Muscle of leg (tissue), 11 donors: ENCODE measurements around the gene PCSK6. TPM values are rescaled to one million over a fixed set of nuclear protein-coding genes. Genes with fewer than 3 reads are reported as not detected.

Experiments used
- DNase-seq: peaks from one replicate; pipeline ENCODE4 v3.0.0; 2013
- H3K27ac ChIP-seq: one replicate; pipeline ENCODE4 v1.5.1; 2013; ENCODE audit warnings: mild to moderate bottlenecking, low read length, control low read depth
- H3K27me3 ChIP-seq: one replicate; pipeline ENCODE4 v1.6.1; 2013; ENCODE audit warnings: low read length; ENCODE audit not compliant: control insufficient read depth, insufficient read depth
- H3K36me3 ChIP-seq: one replicate; pipeline ENCODE4 v1.6.1; 2013; ENCODE audit warnings: low read length; ENCODE audit not compliant: control insufficient read depth, insufficient read depth
- H3K4me1 ChIP-seq: one replicate; pipeline ENCODE4 v1.6.1; 2013; ENCODE audit warnings: low read length; ENCODE audit not compliant: control insufficient read depth, insufficient read depth
- H3K4me3 ChIP-seq: one replicate; pipeline ENCODE4 v1.5.1; 2013; ENCODE audit warnings: low read length, control low read depth
- H3K9me3 ChIP-seq: replicated peaks from 2 replicates; pipeline ENCODE4 v1.6.1; 2013; ENCODE audit warnings: low read depth, low read length; ENCODE audit not compliant: control insufficient read depth
- WGBS: methylation state at CpG from one replicate; pipeline ENCODE4 v1.1.5; 2013; ENCODE audit warnings: missing lambda C conversion rate; ENCODE audit not compliant: insufficient coverage; 5-methylcytosine and 5-hydroxymethylcytosine counted together
- polyA plus RNA-seq, 8 donors: library from polyadenylated mRNA; unstranded; fragments of 120-200 nt; gene quantifications; one replicate each; pipeline versions ENCODE4 v1.2.1 to v1.2.3, GENCODE V29; 2013; ENCODE audit warnings: inconsistent platforms in 1 of 8, low replicate concordance in 1 of 8; ENCODE audit not compliant: insufficient read length in 8 of 8, insufficient read depth in 1 of 8
- total RNA-seq: library from RNA; stranded (reverse); fragments of 120-200 nt; gene quantifications from one replicate; pipeline ENCODE4 v1.2.4, GENCODE V29; 2013

Gene PCSK6
- total and polyA plus RNA-seq, 9 donors = 6.2 to 14.1 (median 9.5) TPM

DNA sequence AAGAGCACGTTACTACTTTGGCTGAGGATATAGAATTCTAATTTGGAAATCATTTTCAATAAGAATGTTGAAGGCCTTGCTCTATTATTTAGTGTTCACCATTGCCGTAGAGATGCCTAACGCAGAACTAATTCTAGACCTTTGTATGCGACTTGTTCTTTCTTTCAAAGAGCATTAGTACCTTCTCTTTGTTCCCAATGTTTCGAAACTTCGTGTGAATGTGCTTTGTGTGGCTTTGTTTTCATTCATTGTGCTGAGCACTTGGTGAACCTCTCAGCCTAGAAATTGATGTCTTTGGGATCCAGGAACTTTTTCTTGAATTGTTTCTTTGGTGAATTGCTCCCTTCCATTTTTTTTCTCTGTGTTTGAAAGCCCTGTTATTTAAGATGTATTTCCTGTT is 19.8 kb upstream of the PCSK6 start:
- Histone ChIP-seq H3K27me3 (no peaks in the 10 kb centered on the region), H3K36me3 (no peaks in the 10 kb centered on the region), H3K27ac (no peak overlapping the region), H3K4me3 (no peak overlapping the region), H3K4me1 (peaks cover 3% of the 10 kb centered on the region), H3K9me3 (peaks cover under 1% of the 10 kb centered on the region)
- 60% methylated on average over 1 of the region's 6 CpGs for WGBS
- DNase-seq = no peak

DNA sequence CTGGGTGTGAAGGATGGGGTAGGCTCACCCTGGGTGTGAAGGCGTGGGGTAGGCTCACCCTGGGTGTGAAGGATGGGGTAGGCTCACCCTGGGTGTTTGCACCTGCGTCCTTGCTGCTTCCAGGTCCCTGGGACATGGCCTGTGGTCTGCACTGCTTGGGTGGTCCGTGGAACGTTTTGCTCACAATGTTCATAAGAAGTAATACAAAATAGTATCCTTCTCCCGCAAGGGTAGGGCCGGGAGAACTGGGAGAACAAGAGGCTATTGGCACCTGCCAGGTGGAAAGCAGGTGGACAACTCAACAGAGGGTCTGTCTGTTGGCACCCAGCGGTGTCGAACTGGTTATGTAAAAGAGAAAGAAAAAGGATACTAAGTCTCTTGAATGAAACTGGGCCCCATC is 17.0 kb upstream of the PCSK6 start:
- Histone ChIP-seq H3K9me3 (no peaks in the 10 kb centered on the region), H3K4me1 (peaks cover 9% of the 10 kb centered on the region), H3K27ac (no peak overlapping the region), H3K4me3 (no peak overlapping the region), H3K36me3 (no peaks in the 10 kb centered on the region), H3K27me3 (peaks cover 9% of the 10 kb centered on the region)
- no peak for DNase-seq
- 90% methylated on average over 2 of the region's 8 CpGs for WGBS

DNA sequence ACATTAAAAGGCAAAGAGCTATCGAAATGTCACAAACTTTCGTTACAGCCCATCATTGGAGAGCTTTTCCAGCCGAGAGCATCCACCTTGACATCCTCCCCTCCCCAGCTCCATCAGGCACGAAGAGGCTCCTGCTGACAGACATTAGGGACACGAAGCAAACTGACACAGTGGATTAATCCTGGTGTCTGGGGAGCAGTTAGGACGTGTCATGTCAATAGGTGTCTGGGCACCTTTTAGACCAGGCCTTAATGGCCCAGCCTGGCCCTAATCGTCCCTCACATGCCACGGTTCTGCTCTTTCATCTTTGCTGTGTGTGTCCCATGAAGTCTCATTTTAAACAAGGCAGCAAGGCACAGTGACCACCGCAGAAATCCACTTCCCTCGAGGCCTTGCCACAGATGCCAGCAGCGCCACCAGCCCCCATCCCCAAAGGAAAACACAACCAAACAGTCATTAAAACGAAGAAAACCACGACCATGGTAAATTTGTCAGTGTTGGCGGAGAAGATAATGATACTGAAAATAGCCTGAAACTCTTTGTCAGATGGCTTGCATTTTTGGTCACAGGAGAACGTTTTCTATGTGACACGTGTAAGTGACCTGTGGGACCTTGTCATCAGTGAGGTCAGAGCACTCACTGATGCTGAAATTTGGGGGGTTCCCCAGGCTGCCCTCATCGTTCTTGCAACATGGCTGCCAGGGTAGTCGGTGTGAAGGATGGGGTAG is 16.3 kb upstream of the PCSK6 start:
- H3K9me3 ChIP-seq = no peaks in the 10 kb centered on the region
- 54% methylated on average over 9 of the region's 18 CpGs for WGBS
- peaks cover 9% of the 10 kb centered on the region for H3K27me3 ChIP-seq
- no peak overlapping the region for H3K27ac ChIP-seq
- H3K4me1 ChIP-seq = peaks cover 16% of the 10 kb centered on the region
- DNase-seq = no peak
- H3K4me3 ChIP-seq = no peak overlapping the region
- no peaks in the 10 kb centered on the region for H3K36me3 ChIP-seq

DNA sequence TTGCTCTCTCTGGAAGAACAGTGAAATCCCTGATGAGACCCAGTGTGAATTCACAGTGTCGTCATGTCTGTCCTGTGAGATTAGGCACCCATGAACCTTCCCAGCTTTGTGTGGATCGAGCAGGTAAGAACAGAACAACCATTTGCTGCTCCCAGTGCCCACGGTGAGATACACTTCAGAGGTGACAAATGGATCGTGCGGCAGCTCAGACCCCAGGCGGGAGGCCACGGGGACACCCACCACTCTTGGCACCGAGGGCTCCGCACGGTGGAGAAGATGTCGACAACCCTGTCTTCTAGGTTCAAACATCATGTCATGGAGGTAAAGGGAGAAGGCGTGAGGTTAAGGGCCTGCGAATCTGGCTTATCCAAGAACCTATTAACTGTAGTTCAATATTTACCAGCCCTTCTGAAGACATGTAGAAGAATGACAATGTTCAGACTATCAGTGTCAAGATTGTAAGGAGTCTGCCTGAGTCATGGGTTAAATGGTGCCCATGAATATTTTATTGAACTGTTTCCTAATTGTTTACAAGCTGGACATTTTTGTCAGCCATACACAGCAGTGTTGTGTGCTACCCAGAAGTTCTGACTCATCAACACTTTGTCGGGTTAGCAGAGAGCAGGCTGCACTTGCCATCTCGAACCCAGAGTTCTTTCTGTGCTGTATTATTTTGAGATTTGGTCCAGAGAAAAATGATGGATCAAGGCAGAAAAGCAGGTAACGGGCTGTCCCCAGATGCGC is 15.5 kb upstream of the PCSK6 start:
- Histone ChIP-seq H3K36me3 (no peaks in the 10 kb centered on the region), H3K27me3 (peaks cover 9% of the 10 kb centered on the region), H3K4me3 (no peak overlapping the region), H3K4me1 (peaks cover 20% of the 10 kb centered on the region), H3K27ac (no peak overlapping the region), H3K9me3 (no peaks in the 10 kb centered on the region)
- no peak for DNase-seq
- WGBS = 90% methylated on average over 14 of the region's 17 CpGs

DNA sequence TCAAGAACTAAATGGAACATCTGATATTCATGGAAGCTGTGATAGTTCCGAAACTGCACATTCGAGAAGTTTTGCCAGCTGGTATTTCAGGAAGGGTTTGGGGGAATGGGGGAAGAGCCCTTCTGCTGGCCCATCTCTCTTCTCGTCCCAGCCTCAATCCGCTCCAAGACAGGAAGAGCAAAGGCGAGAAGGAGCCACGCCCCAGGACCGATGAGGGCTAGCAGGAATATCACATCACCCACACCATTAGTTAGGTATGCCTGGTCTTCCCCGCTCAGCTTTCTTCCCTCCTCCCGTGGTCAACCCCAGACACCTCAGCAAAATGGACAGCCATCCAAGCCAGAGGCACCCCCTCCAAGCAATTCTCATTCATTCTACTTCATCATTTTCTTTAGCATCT is 14.9 kb upstream of the PCSK6 start:
- no peak overlapping the region for H3K27ac ChIP-seq
- no peaks in the 10 kb centered on the region for H3K36me3 ChIP-seq
- peaks cover 27% of the 10 kb centered on the region for H3K4me1 ChIP-seq
- H3K4me3 ChIP-seq = no peak overlapping the region
- peaks cover 9% of the 10 kb centered on the region for H3K27me3 ChIP-seq
- DNase-seq = no peak
- WGBS = 83% methylated on average over 3 of the region's 9 CpGs
- H3K9me3 ChIP-seq = no peaks in the 10 kb centered on the region

DNA sequence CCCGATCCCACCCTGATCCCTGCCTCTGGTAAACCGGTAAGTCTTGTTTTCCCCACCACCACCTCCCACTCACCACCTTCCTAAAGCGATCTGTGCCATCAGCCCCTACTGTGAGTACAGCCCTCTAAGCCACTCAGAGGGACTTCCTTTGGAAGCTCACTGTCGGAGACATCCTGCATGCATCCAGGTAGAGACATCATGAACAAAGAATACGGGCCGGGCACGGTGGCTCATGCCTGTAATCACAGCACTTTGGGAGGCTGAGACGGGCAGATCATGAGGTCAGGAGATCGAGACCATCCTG is 13.7 kb upstream of the PCSK6 start:
- Histone ChIP-seq H3K4me3 (no peak overlapping the region), H3K4me1 (peaks cover 37% of the 10 kb centered on the region), H3K36me3 (no peaks in the 10 kb centered on the region), H3K9me3 (no peaks in the 10 kb centered on the region), H3K27me3 (peaks cover 9% of the 10 kb centered on the region), H3K27ac (no peak overlapping the region)
- no peak for DNase-seq
- WGBS = 86% methylated on average over 6 of the region's 9 CpGs

DNA sequence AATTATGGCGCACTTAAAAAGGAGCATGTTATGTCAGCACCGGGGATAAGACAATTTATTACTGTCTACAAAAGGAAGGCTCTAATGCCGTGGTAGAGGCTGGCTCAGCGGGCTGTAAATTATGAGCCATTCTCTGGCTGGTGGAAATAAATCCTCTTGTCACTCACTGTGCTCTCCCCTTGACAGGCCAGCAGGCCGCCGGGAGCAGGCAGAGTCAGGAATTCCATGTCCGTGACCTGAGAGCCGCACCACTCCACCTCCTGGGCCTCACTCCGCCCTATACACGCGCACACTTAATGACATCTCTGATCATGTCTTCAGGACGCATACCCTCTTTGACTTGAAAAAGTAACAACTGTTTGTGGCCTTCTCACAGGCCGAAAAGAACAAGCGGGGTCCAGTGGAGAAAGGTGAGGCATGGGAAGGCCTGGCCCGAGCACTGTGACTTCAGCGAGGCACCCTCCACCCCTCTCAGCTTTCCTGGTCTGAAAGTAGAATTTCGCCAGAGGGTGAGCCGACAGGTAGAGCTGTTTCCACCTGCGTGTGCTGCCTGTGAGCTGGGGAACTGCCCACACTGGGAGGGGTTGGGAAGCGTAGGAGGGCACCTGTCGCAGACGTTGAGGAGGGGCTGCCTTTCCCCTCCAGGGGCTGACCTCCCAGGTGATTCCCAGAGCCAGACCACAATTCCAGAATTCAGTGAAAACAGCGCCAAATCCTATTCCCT is 13.2 kb upstream of the PCSK6 start:
- WGBS = 78% methylated on average over 15 of the region's 23 CpGs
- Histone ChIP-seq H3K4me3 (no peak overlapping the region), H3K36me3 (no peaks in the 10 kb centered on the region), H3K27ac (no peak overlapping the region), H3K27me3 (peaks cover 9% of the 10 kb centered on the region), H3K4me1 (peaks cover 37% of the 10 kb centered on the region), H3K9me3 (no peaks in the 10 kb centered on the region)
- DNase-seq = no peak

DNA sequence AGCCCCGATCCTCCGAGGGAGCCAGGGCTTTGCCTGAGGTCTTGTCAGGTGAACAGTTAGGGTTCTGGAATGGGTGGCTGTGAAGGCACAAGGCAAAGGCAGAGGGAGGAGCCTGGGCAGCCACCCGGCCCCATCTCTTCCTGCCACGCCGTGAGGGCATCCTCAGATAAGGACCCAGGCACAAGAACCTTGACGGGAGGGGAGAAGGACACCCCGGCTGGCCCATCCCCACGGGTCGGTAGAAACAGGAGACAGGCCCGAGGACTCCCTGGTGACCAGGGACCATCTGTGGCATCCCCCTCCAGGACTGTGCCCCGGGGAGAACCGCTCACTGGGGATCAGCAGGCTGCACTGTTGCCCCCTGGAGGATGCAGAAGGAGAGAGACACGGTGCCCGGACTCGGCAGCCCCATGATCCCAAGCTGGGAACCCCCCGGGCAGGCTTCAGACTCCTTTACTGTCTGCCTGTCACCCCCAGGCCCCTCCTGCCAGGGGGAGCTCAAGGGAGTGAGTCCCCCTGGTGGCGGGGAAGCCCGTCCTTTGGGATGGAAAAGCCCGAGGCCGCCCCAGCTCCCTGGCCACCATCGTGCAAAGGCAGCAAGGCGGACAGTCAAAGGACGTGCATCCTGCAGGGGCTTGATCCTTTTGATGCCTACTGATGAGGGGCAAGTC is 12.3 kb upstream of the PCSK6 start:
- peaks cover 37% of the 10 kb centered on the region for H3K4me1 ChIP-seq
- no peak overlapping the region for H3K27ac ChIP-seq
- WGBS = 37% methylated on average over 19 of the region's 23 CpGs
- no peaks in the 10 kb centered on the region for H3K36me3 ChIP-seq
- H3K4me3 ChIP-seq = no peak overlapping the region
- DNase-seq = no peak
- H3K9me3 ChIP-seq = no peaks in the 10 kb centered on the region
- peaks cover 15% of the 10 kb centered on the region for H3K27me3 ChIP-seq

DNA sequence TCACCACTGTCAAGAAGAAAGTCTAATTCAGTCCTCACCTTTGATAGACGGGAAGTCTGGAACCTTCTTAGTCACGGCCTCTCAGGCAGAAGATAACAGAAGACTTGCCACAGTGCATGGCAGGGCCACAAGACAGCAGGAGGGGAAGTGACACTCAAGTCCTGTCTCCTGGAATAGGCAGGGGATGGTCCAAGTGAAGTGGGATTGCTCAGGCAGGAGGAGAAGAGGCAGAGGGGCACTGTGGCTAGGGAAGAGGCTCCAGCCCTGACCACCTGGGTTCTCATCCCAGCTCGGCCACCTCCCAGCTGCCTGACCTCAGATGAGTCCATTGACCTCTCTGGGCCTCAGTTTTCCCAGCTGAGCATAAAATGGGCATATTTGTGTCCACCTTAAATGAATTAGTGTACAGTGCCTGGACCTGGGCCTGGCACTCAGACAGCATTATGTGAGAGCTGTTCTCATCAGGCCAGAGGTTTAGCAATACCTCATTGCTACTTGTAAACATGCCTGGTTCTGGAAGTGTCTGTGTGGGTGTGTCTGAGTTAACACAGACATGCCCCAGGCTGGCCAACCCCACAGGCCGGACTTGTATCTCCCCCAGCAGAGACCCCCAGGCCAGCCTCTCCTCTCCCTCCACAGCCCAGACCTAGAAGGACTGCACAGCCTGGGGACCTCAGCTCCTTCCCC is 11.5 kb upstream of the PCSK6 start:
- Histone ChIP-seq H3K27ac (no peak overlapping the region), H3K36me3 (no peaks in the 10 kb centered on the region), H3K4me1 (peaks cover 43% of the 10 kb centered on the region), H3K27me3 (peaks cover 23% of the 10 kb centered on the region), H3K9me3 (no peaks in the 10 kb centered on the region), H3K4me3 (no peak overlapping the region)
- WGBS = 63% methylated on average over 2 of the region's 4 CpGs
- DNase-seq = no peak
